HG03108 (cell line): Measurements from ENCODE around the gene MRPL28.
"Not testable (repeated sequence)": the region's sequence is repeated elsewhere in the genome, so short reads cannot be mapped to it uniquely, and the experiment has no call there.

Source experiments
- ATAC-seq: cut with Tn5 transposase; IDR thresholded peaks from one replicate; pipeline ENCODE4 v1.9.1; 2021; ENCODE audit warnings: moderate library complexity; ENCODE audit not compliant: unreplicated experiment

Gene MRPL28

GRCh38 chr16:391885-392335 is 21.6 kb upstream of the MRPL28 start:
- ATAC-seq, result no peak

DNA sequence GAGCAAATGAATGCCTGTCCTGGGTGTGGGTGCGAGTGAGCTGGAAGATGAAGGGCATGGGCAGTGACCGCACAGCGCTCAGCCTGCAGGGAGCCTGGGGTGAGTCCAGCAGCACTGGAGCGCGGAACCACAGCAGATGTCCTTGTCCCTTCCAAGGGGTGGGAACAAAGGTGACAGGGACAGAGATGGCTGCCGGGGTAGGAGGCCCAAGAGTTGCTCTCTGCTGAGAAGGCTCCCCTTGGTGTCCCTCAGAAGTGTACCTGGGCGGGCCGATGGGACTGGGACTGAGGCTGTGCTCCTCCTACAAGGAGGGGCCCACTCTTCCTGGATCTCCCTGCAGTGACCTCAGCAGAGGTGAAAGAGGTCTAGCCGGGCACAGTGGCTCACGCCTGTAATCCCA is 19.0 kb upstream of the MRPL28 start:
- no peak for ATAC-seq

GRCh38 chr16:387761-388666 is 17.7 kb upstream of the MRPL28 start:
- ATAC-seq, result not testable (repeated sequence)

- no peak for ATAC-seq
These were observed 16.4 kb upstream of the MRPL28 start for GRCh38 chr16:386641-387156.

GRCh38 chr16:383326-384051 is 13.2 kb upstream of the MRPL28 start:
- peak; percentile 37 for ATAC-seq

DNA sequence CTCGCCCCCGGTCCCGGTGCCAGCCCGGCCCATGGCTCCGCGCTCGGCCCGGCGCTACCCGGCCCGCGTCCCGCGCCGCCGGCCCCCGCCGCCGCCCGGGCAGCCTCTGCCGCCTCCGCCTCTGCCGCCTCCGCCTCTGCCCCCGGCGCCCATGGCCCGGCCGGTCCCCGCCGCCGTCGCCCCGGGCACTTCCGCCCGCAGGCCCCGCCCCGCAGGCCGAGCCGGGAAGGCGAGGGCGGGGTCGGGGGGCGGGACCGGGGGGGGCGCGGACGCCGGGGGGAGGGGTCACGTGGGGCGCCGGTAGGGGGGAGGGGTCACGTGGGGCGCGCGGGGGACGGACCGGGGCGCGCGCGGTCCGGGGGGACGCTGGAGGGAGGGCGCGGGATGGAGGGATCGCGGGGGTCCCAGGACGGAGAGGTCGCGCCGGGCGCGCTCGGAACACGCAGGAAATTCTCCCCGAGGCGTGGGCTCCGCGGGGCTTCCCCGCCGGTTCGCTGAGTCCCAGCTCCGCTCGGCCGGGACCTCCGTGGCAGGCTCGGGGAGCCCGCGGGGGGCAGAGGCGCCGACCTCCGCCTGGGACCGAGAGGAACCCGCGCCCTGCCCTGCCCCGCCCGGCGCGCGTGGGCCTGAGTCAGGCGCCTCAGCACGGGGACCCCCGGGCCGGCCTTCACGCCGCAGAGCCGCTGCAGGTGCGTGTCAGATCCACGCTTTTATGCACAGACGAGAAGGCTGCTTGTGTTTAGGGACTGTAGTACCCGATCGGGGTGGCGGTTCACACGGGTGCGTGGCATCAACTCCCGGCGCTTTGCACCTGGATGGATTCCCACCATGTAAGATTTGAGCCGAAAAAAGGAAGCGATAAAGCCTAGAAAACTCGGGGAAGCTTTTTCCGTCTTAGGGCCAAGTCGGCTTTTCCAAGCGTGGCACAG is 11.7 kb upstream of the MRPL28 start, which contains the start of gene PGAP6:
TSS of gene PGAP6 (minus strand) at position 190 of the 929 bp plus-strand sequence. CDS start at position 33, 157 bp downstream.
- ATAC-seq, result no peak

DNA sequence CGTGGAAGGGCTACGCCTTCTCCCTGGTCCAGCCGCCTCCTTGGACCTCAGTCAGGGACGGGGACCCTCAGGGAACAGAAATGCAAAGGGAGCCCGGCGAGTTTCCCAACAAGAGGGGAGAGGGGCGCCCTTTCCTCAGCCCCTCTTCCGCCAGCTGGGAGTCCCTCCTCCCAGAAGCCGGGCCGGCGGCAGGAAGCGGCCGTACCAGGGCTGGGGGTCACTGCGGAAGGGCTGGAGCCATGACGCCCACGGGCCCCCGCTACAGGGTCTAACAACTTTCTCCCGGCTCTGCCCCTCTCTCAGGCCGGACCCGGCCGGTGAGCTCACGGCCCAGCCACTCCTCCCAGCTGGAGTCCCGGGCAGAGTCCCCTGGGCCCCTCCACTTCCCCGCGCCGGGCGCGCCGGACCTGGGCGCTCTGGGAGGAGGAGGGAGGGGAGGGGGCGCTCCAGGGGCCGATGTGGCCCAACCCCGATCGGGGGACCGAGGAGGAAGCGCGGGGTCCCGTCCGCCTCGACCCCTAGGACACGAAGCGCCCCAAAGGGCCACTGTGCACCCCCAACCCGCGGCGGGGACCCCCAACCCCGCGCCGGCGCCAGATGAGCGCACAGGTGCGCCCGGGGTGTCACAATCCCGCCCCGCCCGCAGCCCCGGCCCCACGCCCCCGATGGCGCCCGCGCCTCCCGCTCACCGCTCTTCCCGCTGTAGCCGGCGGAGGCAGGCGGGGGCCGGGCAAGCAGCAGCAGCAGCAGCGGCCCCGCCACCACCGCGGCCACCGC is 10.9 kb upstream of the MRPL28 start:
- no peak for ATAC-seq

DNA sequence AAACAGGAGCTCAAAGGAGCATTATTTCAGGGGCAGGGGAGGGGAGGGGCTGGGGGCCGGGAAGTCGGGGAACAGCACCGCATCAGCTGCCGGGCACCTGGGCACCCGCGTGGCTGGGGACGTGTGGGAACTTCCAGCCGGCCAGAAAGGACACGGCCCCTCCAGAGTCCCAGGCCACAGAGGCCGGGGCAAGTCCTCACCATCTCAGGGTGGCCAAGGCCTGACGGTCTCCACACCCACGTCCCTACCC is 10.3 kb upstream of the MRPL28 start:
- no peak for ATAC-seq

DNA sequence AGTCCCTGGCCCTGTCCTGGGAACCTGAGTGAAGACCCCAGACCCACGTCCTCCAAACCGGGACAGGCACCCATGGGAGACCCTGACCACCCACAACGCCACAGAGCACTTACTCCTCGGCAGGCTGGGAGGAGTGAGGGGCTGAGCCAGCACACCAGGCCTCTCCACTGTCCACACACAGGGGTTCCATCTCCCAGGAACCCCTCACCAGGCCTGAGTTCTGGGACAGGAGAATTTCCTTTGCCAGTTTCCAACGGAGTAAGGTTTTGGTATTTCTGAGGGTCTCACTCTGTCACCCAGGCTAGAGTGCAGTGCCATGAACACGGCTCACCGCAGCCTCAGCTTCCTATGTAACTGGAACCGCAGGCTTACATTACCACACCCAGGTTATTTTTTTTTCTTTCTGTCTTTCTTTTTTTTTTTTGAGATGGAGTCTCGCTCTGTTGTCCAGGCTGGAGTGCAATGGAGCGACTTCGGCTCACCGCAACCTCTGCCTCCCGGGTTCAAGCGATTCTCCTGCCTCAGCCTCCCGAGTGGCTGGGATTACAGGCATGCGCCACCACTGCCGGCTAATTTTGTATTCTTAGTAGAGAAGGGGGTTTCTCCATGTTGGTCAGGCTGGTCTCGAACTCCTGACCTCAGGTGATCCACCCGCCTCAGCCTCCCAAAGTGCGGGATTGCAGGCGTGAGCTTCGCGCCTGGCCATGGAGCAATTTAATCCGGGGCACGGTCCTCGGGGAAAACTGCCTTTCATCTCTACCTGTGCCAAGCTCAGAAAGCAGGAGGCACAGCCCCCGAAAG is 9.8 kb upstream of the MRPL28 start:
- no peak for ATAC-seq

GRCh38 chr16:379183-379960 is 9.0 kb upstream of the MRPL28 start:
- no peak for ATAC-seq

DNA sequence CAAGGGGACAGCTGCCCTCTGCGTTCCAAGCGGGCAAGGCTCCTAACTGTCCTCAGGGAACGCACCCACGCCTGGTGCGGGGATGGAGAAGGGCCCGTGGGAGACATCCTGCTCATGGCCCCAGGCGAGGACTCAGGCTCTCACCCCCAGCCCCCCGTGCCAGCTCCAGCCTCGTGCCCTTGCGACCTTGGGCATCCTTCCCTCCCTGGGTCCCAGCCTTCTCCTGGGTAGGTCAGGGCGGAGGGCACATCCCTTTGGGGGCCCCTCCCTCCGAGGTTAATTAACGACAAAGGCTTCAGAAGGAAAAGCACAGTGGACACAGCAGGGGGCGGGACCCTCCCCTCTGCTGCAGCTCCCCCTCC is 8.5 kb upstream of the MRPL28 start:
- ATAC-seq, result no peak

GRCh38 chr16:378113-378820 is 7.9 kb upstream of the MRPL28 start:
- not testable (repeated sequence) for ATAC-seq

DNA sequence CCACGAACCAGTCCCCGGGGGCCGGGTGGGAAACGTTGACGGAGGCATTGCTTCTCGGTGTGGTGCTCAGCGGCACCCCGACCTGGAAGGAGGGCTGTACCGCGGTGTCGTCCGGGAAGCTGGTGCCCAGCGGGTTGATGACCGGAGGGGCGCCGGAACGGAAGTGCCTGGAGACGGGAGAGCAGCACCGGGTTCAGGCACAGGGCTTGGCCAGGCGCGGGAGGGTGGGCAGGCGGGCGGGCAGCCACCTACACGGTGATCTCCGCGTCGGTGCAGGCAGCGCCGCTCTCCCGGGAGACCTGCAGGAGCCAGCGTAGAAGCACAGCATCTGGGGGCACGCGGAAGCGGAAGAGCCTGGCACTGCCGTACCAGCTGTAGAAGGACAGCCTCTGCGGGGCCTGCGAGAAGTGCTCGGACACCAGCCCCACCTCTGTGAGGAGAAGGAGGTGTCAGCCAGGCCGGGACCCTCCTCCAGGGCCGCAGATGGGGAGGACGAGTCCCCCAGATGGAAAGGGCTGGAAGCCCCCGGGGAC is 7.1 kb upstream of the MRPL28 start:
- no peak for ATAC-seq

DNA sequence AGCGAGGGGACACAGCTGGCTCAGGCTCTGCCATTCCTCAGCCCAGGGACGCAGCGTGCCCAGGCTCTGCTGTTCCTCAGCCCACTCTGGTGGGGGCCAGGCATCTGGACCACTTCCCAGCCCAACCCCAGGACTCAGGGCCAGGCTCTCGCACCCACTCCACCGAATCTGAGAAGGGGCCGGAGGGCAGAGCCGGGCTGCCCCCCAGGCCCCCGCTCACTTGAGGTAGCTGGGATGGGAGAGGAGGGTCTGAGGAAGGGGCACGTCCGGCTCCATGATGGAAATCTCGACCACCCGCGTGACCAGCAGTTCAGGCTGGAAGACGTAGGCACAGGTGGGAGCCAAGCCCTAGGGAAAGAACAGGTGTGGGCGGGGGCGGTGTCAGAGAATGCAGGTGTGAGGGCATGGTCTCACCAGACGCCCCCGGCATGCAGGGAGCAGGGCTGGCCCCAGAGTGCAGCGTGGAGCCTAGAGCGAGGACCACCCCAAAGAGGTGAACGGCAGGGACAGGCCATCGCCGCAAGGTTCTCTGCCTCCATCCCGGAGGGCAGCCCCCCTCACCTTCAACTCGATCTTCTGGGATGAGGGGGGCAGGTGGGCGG is 6.6 kb upstream of the MRPL28 start:
- ATAC-seq, result no peak

DNA sequence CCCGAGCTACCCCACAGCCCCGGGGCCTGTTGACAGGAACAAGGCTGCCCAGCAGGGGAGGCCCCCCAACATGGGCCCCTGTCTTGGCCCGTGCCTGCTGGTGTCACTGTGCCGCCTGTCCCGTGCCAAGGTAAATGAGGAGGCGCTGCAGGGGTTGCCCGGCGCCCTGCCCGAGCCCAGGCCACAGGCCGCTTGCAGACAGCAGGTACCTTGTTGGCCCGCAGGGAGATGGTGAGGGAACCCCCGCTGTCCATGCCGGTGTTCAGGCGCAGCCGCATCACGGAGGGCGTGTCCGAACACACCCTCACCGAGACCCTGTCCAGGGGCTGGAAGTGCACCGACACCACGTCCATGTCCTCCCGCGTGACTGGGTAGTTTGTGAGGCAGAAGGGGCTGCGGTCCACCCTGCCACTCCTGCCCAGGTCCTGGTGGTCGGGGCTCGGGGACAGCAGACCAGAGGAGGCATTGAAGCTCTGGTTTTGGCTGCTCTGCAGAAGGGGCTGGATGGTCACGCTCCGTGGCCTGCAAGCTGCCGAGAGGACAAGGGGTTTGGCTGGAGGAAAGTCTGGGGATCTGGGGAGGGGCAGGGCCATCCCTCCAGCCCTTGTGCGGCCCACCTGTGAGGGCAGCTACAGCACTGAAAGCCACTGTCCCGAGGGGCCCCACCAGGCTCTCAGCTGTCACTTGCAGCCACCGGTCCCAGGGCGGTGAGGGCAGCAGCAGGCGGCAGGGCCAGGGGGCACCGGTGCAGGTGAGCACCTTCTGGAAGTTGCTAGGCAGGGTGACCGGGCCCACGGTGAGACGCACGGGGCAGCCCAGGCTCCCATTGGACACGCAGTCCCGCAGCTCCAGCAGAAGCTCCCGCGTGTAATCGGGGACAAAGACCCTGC is 5.8 kb upstream of the MRPL28 start:
- ATAC-seq, result no peak

DNA sequence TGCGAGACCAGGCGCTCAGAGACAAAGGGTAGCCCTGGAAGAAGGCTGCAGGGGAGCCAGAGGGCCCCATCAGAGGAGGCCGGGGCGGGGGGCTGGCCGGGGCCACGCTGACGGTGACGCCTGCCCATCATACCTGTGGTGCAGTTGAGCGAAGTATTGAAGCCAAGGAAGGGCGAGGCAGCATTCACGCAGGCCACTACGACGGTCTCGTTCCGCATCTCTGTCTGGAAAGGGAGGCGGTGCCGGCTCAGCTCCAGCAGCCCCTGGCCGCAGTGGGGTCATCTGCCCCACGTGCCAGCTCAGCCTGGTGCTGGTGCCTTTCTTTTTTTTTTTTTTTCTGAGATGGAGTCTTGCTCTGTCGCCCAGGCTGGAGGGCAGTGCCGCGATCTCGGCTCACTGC is 4.9 kb upstream of the MRPL28 start:
- ATAC-seq, result no peak

GRCh38 chr16:374616-374926 is 4.2 kb upstream of the MRPL28 start:
- ATAC-seq, result no peak
